HepG2 (cell line): Measurements from ENCODE around the gene PCSK2. TPM values are rescaled to one million over a fixed set of nuclear protein-coding genes. Genes with fewer than 3 reads are reported as not detected.

Experiments
- ATAC-seq: fragments of 200-7000 bp; cut with Tn5 transposase; 3 replicates; pipeline ENCODE4 v1.9.1; 2020; ENCODE audit warnings: mild to moderate bottlenecking, moderate library complexity
- BruUV-seq: library from RNA; stranded (reverse); fragments of 400-500 nt; replicated peaks from 2 replicates; lab custom pipeline; 2021; lab: Mats Ljungman, UMichigan
- CTCF ChIA-PET: fragments of 300-600 bp; formaldehyde crosslinking; extraction: SDS; loops from one replicate; lab custom pipeline; 2021; ENCODE audit warnings: low total read pairs, inconsistent platforms, low intra/inter-chr PET ratio; lab: Yijun Ruan, JAX
- POLR2A ChIA-PET: fragments of 350-600 bp; sonication (Branson Sonifier 250); formaldehyde crosslinking; loops from one replicate; lab custom pipeline; 2020; ENCODE audit warnings: antibody characterized with exemption, inconsistent platforms; lab: Yijun Ruan, JAX
- DNase-seq: peaks from one replicate; pipeline ENCODE4 v3.0.0-alpha.2; 2015; ENCODE audit warnings: low spot score
- FAIRE-seq: peaks from 3 replicates; lab custom pipeline; 2011; peaks lifted over from hg19 to GRCh38; lab: Jason Lieb, UNC
- H2AFZ ChIP-seq: one replicate; pipeline ENCODE4 v1.6.1; 2011; ENCODE audit warnings: low read length, inconsistent platforms
- H3K27ac ChIP-seq: fragments of 300-600 bp; 3 replicates; pipeline ENCODE4 v1.8.0; 2011; ENCODE audit warnings: mixed run types, mild to moderate bottlenecking, mixed read lengths, low read length, inconsistent platforms; ENCODE audit not compliant: insufficient read depth; ENCODE audit errors: extremely low read length
- H3K27me3 ChIP-seq, 2 experiments: fragments of 200-600 bp in 1 of 2; 2 replicates in 1 of 2; 3 replicates in 1 of 2; pipeline versions ENCODE4 v1.6.0 to v1.8.0; 2011; ENCODE audit warnings: low read length in 2 of 2, mild to moderate bottlenecking in 2 of 2, moderate library complexity in 2 of 2, inconsistent platforms in 1 of 2; ENCODE audit not compliant: insufficient read depth in 2 of 2, control insufficient read depth in 1 of 2
- H3K36me3 ChIP-seq, 2 experiments: fragments of 200-600 bp in 1 of 2; replicated peaks in 1 of 2; 2 replicates in 1 of 2; 3 replicates in 1 of 2; pipeline versions ENCODE4 v1.5.1 to v1.8.0; 2011; ENCODE audit warnings: low read length in 2 of 2, inconsistent platforms in 1 of 2; ENCODE audit not compliant: insufficient read depth in 2 of 2, control insufficient read depth in 1 of 2
- H3K4me1 ChIP-seq: 2 replicates; pipeline ENCODE4 v1.5.1; 2012; ENCODE audit warnings: low read length, inconsistent platforms; ENCODE audit not compliant: insufficient read depth
- H3K4me2 ChIP-seq: 2 replicates; pipeline ENCODE4 v1.6.0; 2011; ENCODE audit warnings: low read depth, low read length, inconsistent platforms
- H3K4me3 ChIP-seq, 3 experiments: fragments of 200-600 bp in 1 of 3; sonication (generic), shearing (Covaris generic) in 1 of 3; replicated peaks in 1 of 3; 2 replicates each; pipeline ENCODE4 v1.5.1; 2011 to 2016; ENCODE audit warnings: low read length in 3 of 3, inconsistent platforms in 2 of 3, low read depth in 2 of 3, mild to moderate bottlenecking in 2 of 3, control low read depth in 1 of 3, mixed read lengths in 1 of 3; ENCODE audit not compliant: insufficient read depth in 1 of 3
- H3K79me2 ChIP-seq: one replicate; pipeline ENCODE4 v1.6.1; 2011; ENCODE audit warnings: low read length, inconsistent platforms; ENCODE audit not compliant: insufficient read depth
- H3K9ac ChIP-seq: 2 replicates; pipeline ENCODE4 v1.6.0; 2011; ENCODE audit warnings: mild to moderate bottlenecking, low read depth, low read length, inconsistent platforms; ENCODE audit not compliant: insufficient read depth
- H3K9me3 ChIP-seq: 2 replicates; pipeline ENCODE4 v1.5.1; 2012; ENCODE audit warnings: mild to moderate bottlenecking, low read length
- H4K20me1 ChIP-seq: 2 replicates; pipeline ENCODE4 v1.6.0; 2011; ENCODE audit warnings: inconsistent platforms, mild to moderate bottlenecking, low read length, moderate library complexity; ENCODE audit not compliant: insufficient read depth
- MAFF ChIP-seq: IDR thresholded peaks from 2 replicates; pipeline ENCODE4 v1.6.1; 2011; ENCODE audit warnings: low read depth, low read length, improper control_type of control experiment
- MAFK ChIP-seq, 2 experiments: IDR thresholded peaks in 1 of 2; conservative IDR thresholded peaks in 1 of 2; 2 replicates each; pipeline ENCODE4 v1.6.1; 2011; ENCODE audit warnings: improper control_type of control experiment in 2 of 2, low read length in 2 of 2
- MNT ChIP-seq: fragments of 450-650 bp; IDR thresholded peaks from 2 replicates; pipeline ENCODE4 v1.6.1; 2016
- RARA ChIP-seq: IDR thresholded peaks from 2 replicates; pipeline ENCODE4 v1.6.1; 2016; ENCODE audit warnings: missing genetic modification reagents, missing compliant biosample characterization
- SALL2 ChIP-seq: sonication (generic); formaldehyde crosslinking; IDR thresholded peaks from 2 replicates; pipeline ENCODE4 v1.8.1; 2023; ENCODE audit warnings: mild to moderate bottlenecking, missing genetic modification reagents, inconsistent platforms
- TFDP2 ChIP-seq: sonication (generic); formaldehyde crosslinking; IDR thresholded peaks from 2 replicates; pipeline ENCODE4 v1.4.0; 2020; ENCODE audit warnings: missing genetic modification reagents
- ZNF484 ChIP-seq: sonication (generic); formaldehyde crosslinking; IDR thresholded peaks from 2 replicates; pipeline ENCODE4 v1.5.1; 2020; ENCODE audit warnings: mild to moderate bottlenecking, low read depth, missing genetic modification reagents, borderline replicate concordance
- ZNF512 ChIP-seq: sonication (generic); formaldehyde crosslinking; IDR thresholded peaks from 2 replicates; pipeline ENCODE4 v1.4.0; 2020; ENCODE audit warnings: mild to moderate bottlenecking, missing genetic modification reagents
- ZNF563 ChIP-seq: sonication (generic); formaldehyde crosslinking; IDR thresholded peaks from 2 replicates; pipeline ENCODE4 v1.8.0; 2022; ENCODE audit warnings: mild to moderate bottlenecking, moderate library complexity, missing genetic modification reagents
- in situ Hi-C: cut with HindIII; loops from 2 replicates; pipeline ENCODE4 v1.10.0; 2017; ENCODE audit warnings: low pct_unique_long_range_greater_than_20kb; ENCODE audit not compliant: extremely low pct_ligation_motif_present
- intact Hi-C: fragments of 100-400 bp; cut with micrococcal nuclease; formaldehyde crosslinking; loops from one replicate; pipeline ENCODE4 v1.10.0; 2022; ENCODE audit not compliant: unreplicated experiment
- polyA plus RNA-seq, 8 experiments: library from polyadenylated mRNA; depleted of rRNA in 3 of 8; stranded (reverse) in 7 of 8; unstranded in 1 of 8; fragments of >200 nt; fragmentation: Illumina TruSeq in 4 of 8; extraction: Trizol in 4 of 8; gene quantifications; 2 replicates each; pipeline versions ENCODE4 v1.2.1 to v1.2.3, GENCODE V29; 2011 to 2016; ENCODE audit warnings: low read depth in 4 of 8, missing spikeins in 1 of 8, mixed read lengths in 1 of 8; ENCODE audit not compliant: insufficient read depth in 1 of 8
- total RNA-seq, 5 experiments: library from RNA; depleted of rRNA; stranded (reverse); fragments of >200 nt; fragmentation: Illumina TruSeq; extraction: Trizol; gene quantifications; 2 replicates each; pipeline ENCODE4 v1.2.3, GENCODE V29; 2016; ENCODE audit warnings: low read depth in 1 of 5
- TF ChIP-seq, protein P1 (sequence below): sonication (generic); formaldehyde crosslinking; IDR thresholded peaks from 2 replicates; pipeline ENCODE4 v1.4.0; 2020; ENCODE audit warnings: missing genetic modification reagents, low read depth, mild to moderate bottlenecking, borderline replicate concordance
- TF ChIP-seq, protein P2 (sequence below): sonication (generic); formaldehyde crosslinking; conservative IDR thresholded peaks from 2 replicates; pipeline ENCODE4 v1.4.0; 2020; ENCODE audit warnings: missing genetic modification reagents

Gene PCSK2
- total and polyA plus RNA-seq, 2 of the 13 experiments (the other 11 are each of a cell fraction or from before 2014, with no cell fraction given), result not detected

DNA sequence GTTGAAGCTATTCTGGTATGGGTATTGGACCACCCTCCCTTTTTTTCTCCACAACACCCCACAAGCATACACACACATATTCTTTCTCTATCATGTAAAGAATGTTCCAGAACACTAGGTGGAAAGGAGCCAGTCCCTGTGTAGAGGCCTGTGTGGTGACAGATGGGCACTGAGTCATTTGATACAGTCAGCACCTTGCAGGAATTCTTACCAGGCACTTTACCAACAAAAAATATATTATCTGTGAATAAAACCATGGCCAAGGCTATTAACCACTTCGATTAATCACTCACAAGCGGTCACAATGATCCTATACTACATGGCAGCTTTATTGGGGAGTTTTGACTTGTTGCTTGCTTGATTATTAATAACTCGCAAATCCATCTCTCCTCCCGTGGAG is 154.9 kb downstream of the PCSK2 start (continued):
- TF ChIP-seq ZNF512 (CRISPR knock-in tag), result no peak
- TF ChIP-seq, protein P1, sequence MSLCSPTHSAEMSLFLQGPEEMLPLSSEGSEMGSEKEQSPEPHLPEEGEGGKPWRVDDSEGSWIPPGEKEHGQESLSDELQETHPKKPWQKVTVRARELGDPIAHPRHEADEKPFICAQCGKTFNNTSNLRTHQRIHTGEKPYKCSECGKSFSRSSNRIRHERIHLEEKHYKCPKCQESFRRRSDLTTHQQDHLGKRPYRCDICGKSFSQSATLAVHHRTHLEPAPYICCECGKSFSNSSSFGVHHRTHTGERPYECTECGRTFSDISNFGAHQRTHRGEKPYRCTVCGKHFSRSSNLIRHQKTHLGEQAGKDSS (CRISPR knock-in tag), result no peak
- TF ChIP-seq, protein P2, sequence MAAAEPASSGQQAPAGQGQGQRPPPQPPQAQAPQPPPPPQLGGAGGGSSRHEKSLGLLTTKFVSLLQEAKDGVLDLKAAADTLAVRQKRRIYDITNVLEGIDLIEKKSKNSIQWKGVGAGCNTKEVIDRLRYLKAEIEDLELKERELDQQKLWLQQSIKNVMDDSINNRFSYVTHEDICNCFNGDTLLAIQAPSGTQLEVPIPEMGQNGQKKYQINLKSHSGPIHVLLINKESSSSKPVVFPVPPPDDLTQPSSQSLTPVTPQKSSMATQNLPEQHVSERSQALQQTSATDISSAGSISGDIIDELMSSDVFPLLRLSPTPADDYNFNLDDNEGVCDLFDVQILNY (CRISPR knock-in tag), result no peak
- TF ChIP-seq ZNF484 (CRISPR knock-in tag), result no peak
- TF ChIP-seq RARA, result no peak
- no peak for TF ChIP-seq SALL2 (CRISPR knock-in tag)

DNA sequence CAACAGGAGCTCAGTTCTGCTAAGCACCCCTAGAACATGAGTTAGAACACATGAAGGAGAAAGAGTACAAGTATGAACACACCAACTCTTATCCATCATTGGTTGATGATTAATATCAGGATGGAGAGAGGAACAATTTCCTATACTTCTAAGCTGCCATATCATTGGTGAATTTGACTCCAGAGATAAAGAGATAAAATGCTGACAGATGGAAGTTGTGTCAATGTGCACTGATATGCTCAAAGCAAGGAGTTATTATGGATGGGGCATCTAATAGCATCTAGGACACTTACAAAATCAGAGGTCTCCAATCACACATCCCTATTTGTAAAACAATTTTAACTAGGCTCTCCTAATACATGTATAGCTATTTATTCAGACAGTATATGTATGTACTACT is 159.0 kb downstream of the PCSK2 start:
- Histone ChIP-seq H3K79me2 (no peaks in the 10 kb centered on the region), H3K4me1 (no peaks in the 10 kb centered on the region), H3K27me3 (peaks cover 0 to 3% of the 10 kb centered on the region in 2 experiments; a peak in 1 of 5 replicates), H3K9ac (no peak overlapping the region), H3K4me2 (no peak overlapping the region)
- intact Hi-C loops, result no loop called here
- TF ChIP-seq ZNF563 (CRISPR knock-in tag) (no peak), MAFF (peak; percentile 48), TFDP2 (no peak), MAFK (conservative IDR thresholded peaks at IDR 0.05 in 1 of 2, IDR thresholded peaks at IDR 0.05 in 1 of 2; ENCODE audit: low read length in 2 of 2) (peak; percentile 53 to 65), MNT (no peak)
- TF ChIP-seq, all 625 proteins: peak for 2
- ATAC-seq (no peak), DNase-seq (no peak), FAIRE-seq (no peak)
- BruUV-seq, result no TSS peak
- H3K4me3 ChIP-seq, result no peak overlapping the region
- H4K20me1 ChIP-seq, result no peaks in the 10 kb centered on the region
- in situ Hi-C loops, result no loop called here
- H3K27ac ChIP-seq, result no peak overlapping the region
- no peaks in the 10 kb centered on the region for H3K36me3 ChIP-seq
- POLR2A ChIA-PET, result no interaction called here
- no peak overlapping the region for H2AFZ ChIP-seq
- CTCF ChIA-PET, result no interaction called here
- H3K9me3 ChIP-seq, result no peaks in the 10 kb centered on the region
